A549 (cell line): ENCODE data around the gene GREB1. TPM values are rescaled to one million over a fixed set of nuclear protein-coding genes. Genes with fewer than 3 reads are reported as not detected.

Experiments
- ATAC-seq, 2 experiments: fragments of 200-7000 bp in 1 of 2; fragments of >200 bp in 1 of 2; cut with Nextera tagmentation in 1 of 2; cut with Tn5 transposase in 1 of 2; 3 replicates each; pipeline versions ENCODE4 v1.8.0 to v1.9.1; 2018 to 2020; ENCODE audit warnings: mild to moderate bottlenecking in 1 of 2, moderate library complexity in 1 of 2
- CTCF ChIA-PET: fragments of 300-600 bp; sonication (Branson Sonifier 250); formaldehyde crosslinking; extraction: SDS; loops from one replicate; lab custom pipeline; 2021; ENCODE audit warnings: antibody characterized with exemption, inconsistent platforms; lab: Yijun Ruan, JAX
- POLR2A ChIA-PET: fragments of 350-600 bp; formaldehyde crosslinking; extraction: SDS; loops from one replicate; lab custom pipeline; 2021; ENCODE audit warnings: antibody characterized with exemption, inconsistent platforms; lab: Yijun Ruan, JAX
- DNase-seq, 2 experiments: peaks; one replicate each; pipeline versions ENCODE4 v3.0.0 to v3.0.0-alpha.2; 2011 to 2016; ENCODE audit warnings: low read depth in 1 of 2, low spot score in 1 of 2
- FAIRE-seq: peaks from 2 replicates; lab custom pipeline; 2011; peaks lifted over from hg19 to GRCh38; lab: Jason Lieb, UNC
- H3K27ac ChIP-seq, 2 experiments: fragments of >200 bp; sonication (Bioruptor Twin); formaldehyde crosslinking; 3 replicates each; pipeline ENCODE4 v1.5.1; 2016 to 2017
- H3K4me1 ChIP-seq: fragments of >200 bp; sonication (Bioruptor Twin); formaldehyde crosslinking; 3 replicates; pipeline ENCODE4 v1.6.1; 2016
- H3K4me2 ChIP-seq: fragments of >200 bp; sonication (Bioruptor Twin); formaldehyde crosslinking; 3 replicates; pipeline ENCODE4 v1.6.1; 2016
- H3K4me3 ChIP-seq: fragments of >200 bp; sonication (Bioruptor Twin); formaldehyde crosslinking; 3 replicates; pipeline ENCODE4 v1.5.1; 2016
- H3K9me3 ChIP-seq: fragments of >200 bp; sonication (Bioruptor Twin); formaldehyde crosslinking; 3 replicates; pipeline ENCODE4 v1.6.1; 2016
- CEBPB ChIP-seq, 2 experiments: fragments of >200 bp in 1 of 2; sonication (Bioruptor Twin) in 1 of 2; formaldehyde crosslinking in 1 of 2; IDR thresholded peaks; 2 replicates each; pipeline ENCODE4 v1.6.1; 2012 to 2016
- CHD4 ChIP-seq: fragments of 200-600 bp; sonication (generic); IDR thresholded peaks from 2 replicates; pipeline ENCODE4 v1.6.1; 2016; ENCODE audit warnings: antibody characterized with exemption, mild to moderate bottlenecking, borderline replicate concordance
- E2F6 ChIP-seq: IDR thresholded peaks from 2 replicates; pipeline ENCODE4 v1.6.1; 2012; ENCODE audit warnings: low read depth, borderline replicate concordance
- EHF ChIP-seq: fragments of 250-450 bp; sonication (Bioruptor Pico); IDR thresholded peaks from 2 replicates; pipeline ENCODE4 v1.5.0; 2020; ENCODE audit warnings: mild to moderate bottlenecking
- EHMT2 ChIP-seq: fragments of 200-600 bp; sonication (generic); IDR thresholded peaks from 2 replicates; pipeline ENCODE4 v1.6.1; 2016; ENCODE audit warnings: antibody characterized with exemption, low read depth, mild to moderate bottlenecking, moderate library complexity
- EP300 ChIP-seq, 2 experiments: fragments of >200 bp; sonication (Bioruptor Twin); formaldehyde crosslinking; IDR thresholded peaks; 2 replicates in 1 of 2; 3 replicates in 1 of 2; pipeline ENCODE4 v1.6.1; 2016 to 2017
- ESRRA ChIP-seq: fragments of 150-350 bp; IDR thresholded peaks from 2 replicates; pipeline ENCODE4 v1.6.1; 2014; ENCODE audit warnings: mild to moderate bottlenecking, low read length, borderline replicate concordance
- FOXS1 ChIP-seq: fragments of 250-450 bp; sonication (Bioruptor Pico); IDR thresholded peaks from 2 replicates; pipeline ENCODE4 v1.5.0; 2020; ENCODE audit warnings: mild to moderate bottlenecking, moderate library complexity
- GATA3 ChIP-seq: IDR thresholded peaks from 2 replicates; pipeline ENCODE4 v1.6.1; 2012; ENCODE audit warnings: borderline replicate concordance
- HDAC2 ChIP-seq: fragments of 200-600 bp; sonication (generic); IDR thresholded peaks from 2 replicates; pipeline ENCODE4 v1.6.1; 2016
- HOXB13 ChIP-seq: fragments of 250-450 bp; sonication (Bioruptor Pico); IDR thresholded peaks from 2 replicates; pipeline ENCODE4 v1.5.0; 2020; ENCODE audit warnings: low read depth, mild to moderate bottlenecking, moderate library complexity
- HOXB5 ChIP-seq: fragments of 250-450 bp; sonication (Bioruptor Pico); IDR thresholded peaks from 2 replicates; pipeline ENCODE4 v1.5.0; 2020; ENCODE audit warnings: mild to moderate bottlenecking, moderate library complexity
- JUN ChIP-seq, 2 experiments: fragments of >200 bp; sonication (Bioruptor Twin); formaldehyde crosslinking; IDR thresholded peaks; 2 replicates in 1 of 2; 3 replicates in 1 of 2; pipeline ENCODE4 v1.6.1; 2016 to 2017
- JUNB ChIP-seq: fragments of >200 bp; sonication (Bioruptor Twin); formaldehyde crosslinking; IDR thresholded peaks from 2 replicates; pipeline ENCODE4 v1.6.1; 2016
- KDM1A ChIP-seq: fragments of 200-600 bp; sonication (generic); IDR thresholded peaks from 2 replicates; pipeline ENCODE4 v1.6.1; 2016; ENCODE audit warnings: low read depth, mild to moderate bottlenecking
- KDM5A ChIP-seq: fragments of 200-600 bp; sonication (generic); IDR thresholded peaks from 2 replicates; pipeline ENCODE4 v1.6.1; 2016; ENCODE audit warnings: antibody characterized with exemption, mild to moderate bottlenecking
- MAFK ChIP-seq: fragments of 450-650 bp; IDR thresholded peaks from 2 replicates; pipeline ENCODE4 v1.6.1; 2014; ENCODE audit not compliant: partially characterized antibody
- MAX ChIP-seq: IDR thresholded peaks from 2 replicates; pipeline ENCODE4 v1.6.1; 2012
- NFE2L2 ChIP-seq: fragments of 150-350 bp; conservative IDR thresholded peaks from 2 replicates; pipeline ENCODE4 v1.6.1; 2014; ENCODE audit warnings: low read length
- POLR2A ChIP-seq: IDR thresholded peaks from 2 replicates; pipeline ENCODE4 v1.6.1; 2012; ENCODE audit warnings: mild to moderate bottlenecking, low read length
- RAD21 ChIP-seq, 2 experiments: fragments of >200 bp in 1 of 2; sonication (Bioruptor Twin) in 1 of 2; formaldehyde crosslinking in 1 of 2; IDR thresholded peaks in 1 of 2; conservative IDR thresholded peaks in 1 of 2; 2 replicates in 1 of 2; 3 replicates in 1 of 2; pipeline ENCODE4 v1.6.1; 2012 to 2018; ENCODE audit warnings: inconsistent platforms in 1 of 2
- RARB ChIP-seq: fragments of 250-450 bp; sonication (Bioruptor Pico); IDR thresholded peaks from 2 replicates; pipeline ENCODE4 v1.8.0; 2021; ENCODE audit warnings: mild to moderate bottlenecking, moderate library complexity
- RFX5 ChIP-seq: fragments of 450-650 bp; IDR thresholded peaks from 2 replicates; pipeline ENCODE4 v1.7.1; 2014; ENCODE audit warnings: antibody characterized with exemption, mild to moderate bottlenecking, moderate library complexity
- SREBF2 ChIP-seq: fragments of 450-650 bp; IDR thresholded peaks from 2 replicates; pipeline ENCODE4 v1.6.1; 2014; ENCODE audit warnings: mild to moderate bottlenecking, moderate library complexity
- TFCP2L1 ChIP-seq: fragments of 250-450 bp; sonication (Bioruptor Pico); IDR thresholded peaks from 2 replicates; pipeline ENCODE4 v1.5.0; 2021; ENCODE audit warnings: mild to moderate bottlenecking
- USF2 ChIP-seq: fragments of 450-650 bp; IDR thresholded peaks from 2 replicates; pipeline ENCODE4 v1.6.1; 2014; ENCODE audit warnings: antibody characterized with exemption
- ZFP36 ChIP-seq: fragments of 450-650 bp; IDR thresholded peaks from 2 replicates; pipeline ENCODE4 v1.6.1; 2014; ENCODE audit warnings: borderline replicate concordance; ENCODE audit not compliant: partially characterized antibody
- ZNF302 ChIP-seq: fragments of 250-450 bp; sonication (Bioruptor Pico); IDR thresholded peaks from 2 replicates; pipeline ENCODE4 v1.9.0; 2021; ENCODE audit warnings: inconsistent platforms, mild to moderate bottlenecking, moderate library complexity
- ZSCAN20 ChIP-seq: fragments of 250-450 bp; sonication (Bioruptor Pico); IDR thresholded peaks from 2 replicates; pipeline ENCODE4 v1.8.0; 2022; ENCODE audit warnings: mild to moderate bottlenecking, moderate library complexity
- WGBS: methylation state at CpG from one replicate; pipeline ENCODE4 v1.1.6; 2017; ENCODE audit errors: missing lambda C conversion rate; 5-methylcytosine and 5-hydroxymethylcytosine counted together
- polyA plus RNA-seq, 4 experiments: library from polyadenylated mRNA; depleted of rRNA in 3 of 4; stranded (reverse); fragments of >200 nt; fragmentation: RNase III in 1 of 4; extraction: RNeasy Plus Mini Kit Qiagen cat#74134 plus additional on column Dnase treatment in 1 of 4; gene quantifications; 2 replicates in 3 of 4; 3 replicates in 1 of 4; pipeline ENCODE4 v1.2.3, GENCODE V29; 2011 to 2017
- TF ChIP-seq, protein P1 (sequence below): fragments of >200 bp; sonication (Bioruptor Twin); formaldehyde crosslinking; IDR thresholded peaks from 3 replicates; pipeline ENCODE4 v1.5.1; 2016
- TF ChIP-seq, protein P2 (sequence below): fragments of >200 bp; sonication (Bioruptor Twin); formaldehyde crosslinking; IDR thresholded peaks from 2 replicates; pipeline ENCODE4 v1.6.1; 2016

The GREB1 gene
- polyA plus RNA-seq, 2 of the 4 experiments (the other 2 are of a cell fraction): 1.1 to 1.3 TPM

GRCh38 chr2:11637546-11637945, 103.7 kb downstream of the GREB1 start:
- no peak for FAIRE-seq
- POLR2A ChIA-PET: no interaction called here
- TF ChIP-seq RARB (CRISPR knock-in tag) (no peak), RAD21 (conservative IDR thresholded peaks at IDR 0.05 in 1 of 2, IDR thresholded peaks at IDR 0.05 in 1 of 2) (no peak), CEBPB (IDR thresholded peaks at IDR 0.05) (no peak), TFCP2L1 (CRISPR knock-in tag) (no peak), HOXB13 (CRISPR knock-in tag) (no peak), JUN (IDR thresholded peaks at IDR 0.05) (no peak), ZFP36 (no peak), EHF (CRISPR knock-in tag) (no peak), KDM1A (no peak), ZNF302 (CRISPR knock-in tag) (no peak), HOXB5 (CRISPR knock-in tag) (no peak), MAFK (no peak), EP300 (IDR thresholded peaks at IDR 0.05) (no peak), USF2 (no peak)
- TF ChIP-seq, all 56 proteins: peak for 0
- Histone ChIP-seq H3K4me2 (no peak overlapping the region), H3K9me3 (no peaks in the 10 kb centered on the region), H3K4me3 (no peak overlapping the region), H3K27ac (no peak overlapping the region), H3K4me1 (no peaks in the 10 kb centered on the region)
- ATAC-seq (no peak), DNase-seq (no peak)
- 76% methylated on average over 15 of the region's 15 CpGs for WGBS
- CTCF ChIA-PET: interaction anchor here (1.5 kb wide), 1 partner anchor 54 kb away, joined by 3 read pairs; no protein-coding TSS in a partner anchor

GRCh38 chr2:11639503-11639902, 105.7 kb downstream of the GREB1 start:
- 55% methylated on average over 5 of the region's 5 CpGs for WGBS
- H3K27ac ChIP-seq: no peak overlapping the region
- no peak overlapping the region for H3K4me3 ChIP-seq
- H3K4me1 ChIP-seq: no peaks in the 10 kb centered on the region
- no peak for FAIRE-seq
- POLR2A ChIA-PET: no interaction called here
- H3K4me2 ChIP-seq: no peak overlapping the region
- H3K9me3 ChIP-seq: no peaks in the 10 kb centered on the region
- no peak for TF ChIP-seq E2F6
- TF ChIP-seq EHF (CRISPR knock-in tag): no peak
- no peak for TF ChIP-seq JUNB
- TF ChIP-seq SREBF2: no peak
- no peak for TF ChIP-seq EHMT2
- no peak for TF ChIP-seq HDAC2
- TF ChIP-seq NFE2L2: no peak
- no peak for ATAC-seq
- CTCF ChIA-PET: interaction anchor here (1.0 to 2.4 kb wide), 2 partner anchors 55 to 57 kb away, joined by 3 to 5 read pairs; no protein-coding TSS in a partner anchor
- DNase-seq: no peak

GRCh38 chr2:11640132-11640531, 106.3 kb downstream of the GREB1 start:
- CTCF ChIA-PET: interaction anchor here (2.4 kb wide), 1 partner anchor 56 kb away, joined by 5 read pairs; no protein-coding TSS in a partner anchor
- Histone ChIP-seq H3K4me2 (no peak overlapping the region), H3K27ac (no peak overlapping the region), H3K4me3 (no peak overlapping the region), H3K9me3 (no peaks in the 10 kb centered on the region), H3K4me1 (no peaks in the 10 kb centered on the region)
- POLR2A ChIA-PET: no interaction called here
- DNase-seq: no peak
- 77% methylated on average over 27 of the region's 27 CpGs for WGBS
- no peak for FAIRE-seq
- no peak for ATAC-seq
- TF ChIP-seq HOXB5 (CRISPR knock-in tag) (no peak), MAX (no peak), KDM5A (no peak), GATA3 (no peak), FOXS1 (CRISPR knock-in tag) (no peak), ESRRA (no peak), RFX5 (no peak), ZSCAN20 (CRISPR knock-in tag) (no peak), CHD4 (no peak), POLR2A (no peak)
- TF ChIP-seq, protein P1, sequence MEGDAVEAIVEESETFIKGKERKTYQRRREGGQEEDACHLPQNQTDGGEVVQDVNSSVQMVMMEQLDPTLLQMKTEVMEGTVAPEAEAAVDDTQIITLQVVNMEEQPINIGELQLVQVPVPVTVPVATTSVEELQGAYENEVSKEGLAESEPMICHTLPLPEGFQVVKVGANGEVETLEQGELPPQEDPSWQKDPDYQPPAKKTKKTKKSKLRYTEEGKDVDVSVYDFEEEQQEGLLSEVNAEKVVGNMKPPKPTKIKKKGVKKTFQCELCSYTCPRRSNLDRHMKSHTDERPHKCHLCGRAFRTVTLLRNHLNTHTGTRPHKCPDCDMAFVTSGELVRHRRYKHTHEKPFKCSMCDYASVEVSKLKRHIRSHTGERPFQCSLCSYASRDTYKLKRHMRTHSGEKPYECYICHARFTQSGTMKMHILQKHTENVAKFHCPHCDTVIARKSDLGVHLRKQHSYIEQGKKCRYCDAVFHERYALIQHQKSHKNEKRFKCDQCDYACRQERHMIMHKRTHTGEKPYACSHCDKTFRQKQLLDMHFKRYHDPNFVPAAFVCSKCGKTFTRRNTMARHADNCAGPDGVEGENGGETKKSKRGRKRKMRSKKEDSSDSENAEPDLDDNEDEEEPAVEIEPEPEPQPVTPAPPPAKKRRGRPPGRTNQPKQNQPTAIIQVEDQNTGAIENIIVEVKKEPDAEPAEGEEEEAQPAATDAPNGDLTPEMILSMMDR: no peak
- TF ChIP-seq, protein P2, sequence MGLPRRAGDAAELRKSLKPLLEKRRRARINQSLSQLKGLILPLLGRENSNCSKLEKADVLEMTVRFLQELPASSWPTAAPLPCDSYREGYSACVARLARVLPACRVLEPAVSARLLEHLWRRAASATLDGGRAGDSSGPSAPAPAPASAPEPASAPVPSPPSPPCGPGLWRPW: no peak
